ENCODE data around the gene MTARC1. TPM values are rescaled to one million over a fixed set of nuclear protein-coding genes. Genes with fewer than 3 reads are reported as not detected.

Gene MTARC1
- total and polyA plus RNA-seq, 2 of the 4 experiments (the other 2 are of a cell fraction): 0.18 to 0.55 TPM

GRCh38 chr1:220807726-220808125 lies 21.0 kb downstream of the MTARC1 start:
- dilution Hi-C loops (cut with HindIII; ENCODE audit: low sequenced_read_pairs, unreplicated experiment) (no loop called here), in situ Hi-C loops (cut with MboI; ENCODE audit: low sequenced_read_pairs) (no loop called here), intact Hi-C loops (cut with micrococcal nuclease) (no loop called here)
- no peak overlapping the region for H4K91ac ChIP-seq (ENCODE audit: insufficient read depth, low read depth, low read length)
- no peak overlapping the region for H3K14ac ChIP-seq (replicated peaks; ENCODE audit: low read depth, low read length)
- TF ChIP-seq BHLHE40 (IDR thresholded peaks at IDR 0.05; ENCODE audit: low read depth, low read length): no peak
- TF ChIP-seq CHD1 (IDR thresholded peaks at IDR 0.05; ENCODE audit: low read depth, low read length): no peak
- TF ChIP-seq, protein P1, sequence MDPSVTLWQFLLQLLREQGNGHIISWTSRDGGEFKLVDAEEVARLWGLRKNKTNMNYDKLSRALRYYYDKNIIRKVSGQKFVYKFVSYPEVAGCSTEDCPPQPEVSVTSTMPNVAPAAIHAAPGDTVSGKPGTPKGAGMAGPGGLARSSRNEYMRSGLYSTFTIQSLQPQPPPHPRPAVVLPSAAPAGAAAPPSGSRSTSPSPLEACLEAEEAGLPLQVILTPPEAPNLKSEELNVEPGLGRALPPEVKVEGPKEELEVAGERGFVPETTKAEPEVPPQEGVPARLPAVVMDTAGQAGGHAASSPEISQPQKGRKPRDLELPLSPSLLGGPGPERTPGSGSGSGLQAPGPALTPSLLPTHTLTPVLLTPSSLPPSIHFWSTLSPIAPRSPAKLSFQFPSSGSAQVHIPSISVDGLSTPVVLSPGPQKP (IDR thresholded peaks at IDR 0.05; ENCODE audit: borderline replicate concordance, low read depth, low read length): no peak
- TF ChIP-seq, protein P2, sequence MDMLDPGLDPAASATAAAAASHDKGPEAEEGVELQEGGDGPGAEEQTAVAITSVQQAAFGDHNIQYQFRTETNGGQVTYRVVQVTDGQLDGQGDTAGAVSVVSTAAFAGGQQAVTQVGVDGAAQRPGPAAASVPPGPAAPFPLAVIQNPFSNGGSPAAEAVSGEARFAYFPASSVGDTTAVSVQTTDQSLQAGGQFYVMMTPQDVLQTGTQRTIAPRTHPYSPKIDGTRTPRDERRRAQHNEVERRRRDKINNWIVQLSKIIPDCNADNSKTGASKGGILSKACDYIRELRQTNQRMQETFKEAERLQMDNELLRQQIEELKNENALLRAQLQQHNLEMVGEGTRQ (IDR thresholded peaks at IDR 0.05; ENCODE audit: low read depth, low read length): no peak
- TF ChIP-seq RFX5 (IDR thresholded peaks at IDR 0.05; ENCODE audit: low read depth, low read length): no peak
- no peak for TF ChIP-seq FOS (IDR thresholded peaks at IDR 0.05; ENCODE audit: low read depth, low read length)
- TF ChIP-seq POLR2A (IDR thresholded peaks at IDR 0.05; ENCODE audit: low read depth, low read length): no peak
- no peak for TF ChIP-seq RAD21 (IDR thresholded peaks at IDR 0.05; ENCODE audit: low read length)
- no peak for TF ChIP-seq NFE2L2 (IDR thresholded peaks at IDR 0.05; ENCODE audit: low read depth, low read length)
- no peak for TF ChIP-seq MAFK (IDR thresholded peaks at IDR 0.05; ENCODE audit: low read depth, low read length)
- no peak for TF ChIP-seq CEBPB (IDR thresholded peaks at IDR 0.05; ENCODE audit: low read depth, low read length)
- no peak for TF ChIP-seq MXI1 (IDR thresholded peaks at IDR 0.05; ENCODE audit: borderline replicate concordance, low read depth, low read length)
- no peak for TF ChIP-seq CTCF (conservative IDR thresholded peaks at IDR 0.05; ENCODE audit: low read depth, low read length)
- TF ChIP-seq SMC3 (IDR thresholded peaks at IDR 0.05; ENCODE audit: low read depth, low read length): no peak
- TF ChIP-seq MAZ (IDR thresholded peaks at IDR 0.05; ENCODE audit: borderline replicate concordance, low read depth, low read length): no peak
- no peak for TF ChIP-seq RCOR1 (IDR thresholded peaks at IDR 0.05; ENCODE audit: insufficient replicate concordance, low read length)
- H3K9ac ChIP-seq (ENCODE audit: low read depth, low read length): no peak overlapping the region
- peaks cover 2% of the 10 kb centered on the region; the same call in 1 of the 2 replicates for H3K9me3 ChIP-seq (ENCODE audit: control insufficient read depth, insufficient read depth, low read length)
- H3K56ac ChIP-seq (ENCODE audit: extremely low read depth, insufficient read depth, low read length): no peak overlapping the region
- H2BK15ac ChIP-seq (ENCODE audit: low read depth, low read length): no peak overlapping the region
- POLR2A ChIA-PET (ENCODE audit: unreplicated experiment): no interaction called here
- peak overlapping the region; percentile 37 for H2AFZ ChIP-seq (replicated peaks; ENCODE audit: low read length, poor library complexity)
- peaks cover 2% of the 10 kb centered on the region; the same call in 1 of the 2 replicates for H3K27me3 ChIP-seq (ENCODE audit: control insufficient read depth, insufficient read depth, low read length)
- CTCF ChIA-PET: interaction anchor here (1.1 kb wide), 1 partner anchor 527 kb away, joined by 3 read pairs; no protein-coding TSS in a partner anchor
- no peak overlapping the region for H2BK120ac ChIP-seq (ENCODE audit: low read depth, low read length)
- H2AK9ac ChIP-seq (replicated peaks; ENCODE audit: low read depth, low read length, poor library complexity): no peak overlapping the region
- no peak overlapping the region for H2BK20ac ChIP-seq (ENCODE audit: low read depth, low read length)
- DNase-seq (no peak), ATAC-seq (ENCODE audit: low read depth) (no peak)
- BruUV-seq (replicated peaks): no TSS peak
- H3K9me1 ChIP-seq (ENCODE audit: insufficient read depth, low read length): no peaks in the 10 kb centered on the region
- no peaks in the 10 kb centered on the region for H3K79me1 ChIP-seq (ENCODE audit: low read depth in 1 of 2, low read length in 2 of 2)
- no peak overlapping the region for H3K4ac ChIP-seq (ENCODE audit: low read depth, low read length)
- no peaks in the 10 kb centered on the region for H3K36me3 ChIP-seq (ENCODE audit: control insufficient read depth, insufficient read depth, low read length)
- H2AK5ac ChIP-seq (ENCODE audit: low read depth, low read length): no peak overlapping the region; the same call in 1 of the 2 replicates
- no peak overlapping the region for H4K5ac ChIP-seq (ENCODE audit: low read depth, low read length)
- H3K23ac ChIP-seq (ENCODE audit: low read depth, low read length): no peak overlapping the region
- no peak overlapping the region for H4K8ac ChIP-seq (ENCODE audit: low read depth in 2 of 2, low read length in 2 of 2)
- 100% methylated on average over 1 of the region's 6 CpGs; no CpG with 5 or more reads in 1 of the 2 experiments for WGBS, 2 experiments (ENCODE audit: extremely low coverage in 2 of 2, insufficient read length in 1 of 2)
- no peak overlapping the region for H3K18ac ChIP-seq (ENCODE audit: low read depth, low read length)
- no peak overlapping the region for H3K27ac ChIP-seq (ENCODE audit: insufficient read depth, low read length)
- no peak overlapping the region for H3K4me3 ChIP-seq (ENCODE audit: insufficient read depth, low read depth, low read length)
- no peak overlapping the region for H2BK5ac ChIP-seq (ENCODE audit: low read depth, low read length, poor library complexity, severe bottlenecking)
- no peak overlapping the region for H3K4me2 ChIP-seq (ENCODE audit: low read depth, low read length)
- H4K20me1 ChIP-seq (ENCODE audit: insufficient read depth, low read length): no peaks in the 10 kb centered on the region
- H3K4me1 ChIP-seq (ENCODE audit: control insufficient read depth, insufficient read depth, low read length): peaks cover 10% of the 10 kb centered on the region; the same call in 1 of the 2 replicates

Measured in IMR-90 (cell line).